GM21825 (cell line): ENCODE measurements around the gene HCFC1.

Source experiments
- ATAC-seq: cut with Tn5 transposase; IDR thresholded peaks from one replicate; pipeline ENCODE4 v1.9.1; 2021; ENCODE audit warnings: mild to moderate bottlenecking, moderate library complexity; ENCODE audit not compliant: unreplicated experiment

The HCFC1 gene

DNA sequence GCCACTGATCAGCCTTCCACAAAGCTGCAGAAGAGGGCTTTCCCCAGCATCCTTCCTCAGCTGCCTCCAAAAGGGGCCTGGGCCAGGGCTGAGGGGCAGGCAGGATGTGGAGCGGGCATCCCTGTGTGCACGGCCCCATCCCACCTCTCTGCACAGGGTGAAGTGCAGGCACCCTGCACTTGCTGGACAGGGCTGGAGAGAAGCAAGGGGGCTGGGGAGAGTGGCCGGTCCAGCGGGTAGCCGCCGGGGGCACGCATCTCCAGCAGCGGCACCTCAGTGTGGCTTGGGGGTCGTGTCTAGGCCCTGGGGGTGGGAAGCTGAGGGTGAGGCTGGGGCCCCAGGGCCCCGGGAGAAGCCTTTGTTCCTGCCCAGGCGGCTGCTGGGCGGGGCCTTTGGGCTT is 64.2 kb downstream of the HCFC1 start:
- no peak for ATAC-seq

DNA sequence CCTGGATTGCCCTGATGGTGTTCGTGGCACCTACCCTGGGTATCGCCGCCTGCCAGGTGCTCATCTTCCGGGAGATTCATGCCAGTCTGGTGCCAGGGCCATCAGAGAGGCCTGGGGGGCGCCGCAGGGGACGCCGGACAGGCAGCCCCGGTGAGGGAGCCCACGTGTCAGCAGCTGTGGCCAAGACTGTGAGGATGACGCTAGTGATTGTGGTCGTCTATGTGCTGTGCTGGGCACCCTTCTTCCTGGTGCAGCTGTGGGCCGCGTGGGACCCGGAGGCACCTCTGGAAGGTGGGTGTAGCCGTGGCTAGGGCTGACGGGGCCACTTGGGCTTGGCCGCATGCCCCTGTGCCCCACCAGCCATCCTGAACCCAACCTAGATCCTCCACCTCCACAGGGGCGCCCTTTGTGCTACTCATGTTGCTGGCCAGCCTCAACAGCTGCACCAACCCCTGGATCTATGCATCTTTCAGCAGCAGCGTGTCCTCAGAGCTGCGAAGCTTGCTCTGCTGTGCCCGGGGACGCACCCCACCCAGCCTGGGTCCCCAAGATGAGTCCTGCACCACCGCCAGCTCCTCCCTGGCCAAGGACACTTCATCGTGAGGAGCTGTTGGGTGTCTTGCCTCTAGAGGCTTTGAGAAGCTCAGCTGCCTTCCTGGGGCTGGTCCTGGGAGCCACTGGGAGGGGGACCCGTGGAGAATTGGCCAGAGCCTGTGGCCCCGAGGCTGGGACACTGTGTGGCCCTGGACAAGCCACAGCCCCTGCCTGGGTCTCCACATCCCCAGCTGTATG is 65.3 kb downstream of the HCFC1 start:
- ATAC-seq: no peak

DNA sequence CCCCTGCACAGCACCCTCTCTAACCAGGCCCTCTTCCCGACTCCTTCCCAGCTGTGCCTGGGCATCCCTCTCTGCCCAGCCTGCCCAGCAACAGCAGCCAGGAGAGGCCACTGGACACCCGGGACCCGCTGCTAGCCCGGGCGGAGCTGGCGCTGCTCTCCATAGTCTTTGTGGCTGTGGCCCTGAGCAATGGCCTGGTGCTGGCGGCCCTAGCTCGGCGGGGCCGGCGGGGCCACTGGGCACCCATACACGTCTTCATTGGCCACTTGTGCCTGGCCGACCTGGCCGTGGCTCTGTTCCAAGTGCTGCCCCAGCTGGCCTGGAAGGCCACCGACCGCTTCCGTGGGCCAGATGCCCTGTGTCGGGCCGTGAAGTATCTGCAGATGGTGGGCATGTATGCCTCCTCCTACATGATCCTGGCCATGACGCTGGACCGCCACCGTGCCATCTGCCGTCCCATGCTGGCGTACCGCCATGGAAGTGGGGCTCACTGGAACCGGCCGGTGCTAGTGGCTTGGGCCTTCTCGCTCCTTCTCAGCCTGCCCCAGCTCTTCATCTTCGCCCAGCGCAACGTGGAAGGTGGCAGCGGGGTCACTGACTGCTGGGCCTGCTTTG is 66.0 kb downstream of the HCFC1 start:
- no peak for ATAC-seq

DNA sequence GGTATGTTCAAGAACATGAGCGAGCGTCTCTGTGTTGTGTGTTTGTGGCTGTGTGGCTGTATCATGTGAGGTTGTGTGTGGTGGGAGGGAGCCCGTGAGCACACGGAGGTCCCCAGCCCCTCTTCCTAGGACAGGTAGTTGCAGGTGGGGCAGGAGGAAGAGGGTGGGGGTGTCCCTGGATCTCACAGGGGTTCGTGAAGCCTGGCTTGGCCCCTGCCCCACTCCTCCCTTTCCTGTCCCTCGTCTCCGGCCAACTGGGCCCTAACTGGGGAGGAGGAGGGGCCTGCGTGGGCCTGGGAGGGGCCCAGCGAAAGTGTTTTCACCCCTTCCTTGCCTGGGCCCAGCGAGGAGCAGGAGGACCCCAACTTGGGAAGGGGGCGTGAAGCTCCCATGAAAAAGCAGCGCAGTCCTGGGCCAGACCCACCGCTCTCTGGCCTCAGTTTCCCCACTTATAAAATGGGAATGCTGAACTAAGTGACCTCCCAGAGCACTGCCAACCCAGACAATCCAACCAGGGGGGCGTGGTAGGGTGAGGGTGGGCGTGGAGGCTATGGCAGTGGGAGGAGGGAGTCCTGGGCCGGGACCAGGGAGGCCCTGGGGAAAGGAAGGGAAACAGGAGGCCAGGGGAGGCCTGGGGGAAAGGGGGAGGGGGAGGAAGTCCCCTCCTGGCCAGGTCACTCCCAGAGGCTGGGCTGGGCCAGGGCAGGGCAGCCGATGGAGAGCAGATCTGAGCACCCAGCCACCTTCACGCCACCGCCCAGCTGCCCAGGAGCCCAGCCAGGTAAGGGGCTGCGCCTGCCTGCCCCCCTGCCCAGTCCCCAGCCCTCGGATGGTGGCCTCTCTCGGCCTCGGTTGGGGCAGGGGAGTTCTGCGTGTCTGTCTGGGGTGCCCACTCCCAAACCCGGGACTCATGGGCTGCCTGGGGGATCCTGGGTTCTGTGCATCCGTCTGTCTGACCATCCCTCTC is 67.3 kb downstream of the HCFC1 start, which contains the start of gene AVPR2:
AVPR2 (plus strand) TSS at position 683 of the 967 bp plus-strand sequence. CDS start 473 bp downstream, outside the sequence.
- no peak for ATAC-seq

DNA sequence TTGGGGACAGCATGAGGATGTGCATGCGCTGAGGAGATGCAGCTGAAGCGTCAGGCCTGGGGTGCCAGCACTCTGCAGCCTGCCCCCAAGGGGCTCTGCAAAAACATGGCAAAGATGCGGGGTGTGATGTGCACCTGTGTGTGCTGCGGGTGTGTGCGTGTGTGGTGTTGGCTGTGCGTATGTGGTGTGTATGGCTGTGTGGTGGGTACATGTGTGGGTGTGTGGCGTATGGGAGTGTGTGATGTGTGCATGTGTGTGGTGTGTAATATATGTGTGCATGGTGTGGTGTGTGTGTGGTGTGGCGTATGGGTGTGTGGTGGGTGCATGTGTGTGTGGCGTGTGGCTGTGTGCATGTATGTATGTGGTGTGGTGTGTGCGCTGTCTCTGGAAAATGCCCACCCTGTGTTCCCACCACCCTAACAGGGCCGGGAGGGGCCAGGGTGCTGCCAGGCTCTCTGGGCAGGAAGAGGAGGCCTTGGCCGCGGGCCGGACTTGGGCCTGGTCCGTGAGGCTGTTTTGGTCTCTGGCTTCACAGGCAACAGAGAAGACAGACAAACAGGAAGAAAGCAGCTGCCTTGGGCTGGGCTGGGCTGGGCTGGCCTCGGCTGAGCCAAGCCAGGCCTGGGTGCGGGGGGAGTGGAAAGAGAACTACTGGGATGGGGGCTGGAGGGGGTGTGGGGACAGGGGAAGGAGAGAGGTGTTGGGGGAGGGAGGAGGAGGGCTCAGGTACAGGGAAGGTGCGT is 68.2 kb downstream of the HCFC1 start:
- no peak for ATAC-seq

DNA sequence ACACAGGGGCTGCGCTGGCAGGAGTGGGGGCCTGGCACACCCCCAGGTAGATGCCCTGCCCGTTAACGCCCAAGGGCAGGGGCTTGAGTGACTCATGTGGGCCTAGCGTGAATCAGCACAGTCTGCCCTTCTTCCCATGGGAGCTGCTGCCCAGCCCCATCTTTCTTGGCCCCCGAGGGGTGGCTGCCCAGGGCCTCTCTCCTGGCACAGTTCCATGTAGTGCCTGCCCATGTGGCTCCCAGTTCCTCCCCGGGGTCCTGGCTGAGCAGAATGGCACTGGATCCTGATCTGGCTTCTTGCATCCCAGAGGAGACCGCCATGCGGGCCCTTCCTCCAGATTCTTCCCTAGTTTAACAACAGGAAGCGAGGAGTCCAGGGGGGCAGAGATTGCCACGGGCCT is 69.2 kb downstream of the HCFC1 start:
- ATAC-seq: no peak

DNA sequence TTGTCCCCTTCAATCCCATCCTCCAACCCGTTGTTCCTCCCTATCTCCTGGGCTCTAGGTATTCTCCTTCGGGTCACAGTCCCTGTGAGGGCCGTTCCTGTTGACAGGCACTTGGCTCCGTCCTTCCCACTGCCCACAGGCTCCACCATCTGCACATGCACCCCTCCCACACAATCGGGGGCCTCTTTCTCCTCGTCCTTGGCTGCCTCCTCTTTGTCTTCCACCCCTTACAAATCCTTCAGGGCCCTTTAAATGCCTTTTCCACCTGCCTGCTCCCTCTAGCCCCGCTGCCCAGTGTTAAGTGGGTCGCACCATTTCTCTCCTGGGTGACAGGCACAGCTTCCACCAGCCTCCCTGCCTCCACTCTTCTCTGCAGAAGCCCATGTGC is 69.9 kb downstream of the HCFC1 start:
- ATAC-seq: no peak

DNA sequence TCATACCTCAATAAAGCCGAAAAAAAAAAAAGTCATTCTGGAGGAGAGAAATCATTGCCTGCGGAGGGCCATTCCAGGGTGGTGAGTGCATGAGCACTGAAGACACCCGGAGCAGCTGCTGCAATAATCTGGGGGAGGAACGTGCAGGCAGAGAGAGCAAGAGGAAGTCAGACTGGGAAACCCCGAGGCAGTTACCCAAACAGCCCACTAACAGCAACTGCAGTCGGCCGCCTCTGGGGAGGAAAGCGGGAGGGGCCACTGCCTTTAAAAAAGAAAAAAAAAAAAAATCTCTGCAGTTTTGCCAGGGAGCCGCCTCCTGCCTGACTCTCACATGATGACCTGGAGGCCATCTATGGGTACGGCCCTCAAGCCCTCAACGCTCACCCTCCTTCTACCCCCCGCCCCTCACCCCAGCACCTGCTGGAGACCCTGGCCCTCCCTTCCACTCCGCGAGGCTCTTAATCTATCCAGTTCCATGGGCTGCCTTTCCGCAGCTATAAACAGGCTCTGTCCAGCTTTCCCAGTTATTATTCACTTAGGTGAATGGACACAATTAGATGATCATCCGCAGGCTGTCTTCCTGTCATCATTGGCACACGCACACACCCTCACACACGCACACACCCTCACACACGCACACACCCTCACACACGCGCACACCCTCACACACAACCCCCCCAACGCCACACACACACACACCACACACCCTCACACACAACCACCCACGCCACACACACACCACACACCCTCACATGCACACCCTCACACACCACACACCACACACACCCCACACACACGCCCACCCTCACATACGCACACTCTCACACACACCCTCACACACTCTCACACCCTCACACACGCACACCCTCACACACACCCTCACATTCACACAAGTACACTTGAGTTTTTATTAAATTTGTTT is 70.5 kb downstream of the HCFC1 start:
- ATAC-seq: peak; percentile 85

DNA sequence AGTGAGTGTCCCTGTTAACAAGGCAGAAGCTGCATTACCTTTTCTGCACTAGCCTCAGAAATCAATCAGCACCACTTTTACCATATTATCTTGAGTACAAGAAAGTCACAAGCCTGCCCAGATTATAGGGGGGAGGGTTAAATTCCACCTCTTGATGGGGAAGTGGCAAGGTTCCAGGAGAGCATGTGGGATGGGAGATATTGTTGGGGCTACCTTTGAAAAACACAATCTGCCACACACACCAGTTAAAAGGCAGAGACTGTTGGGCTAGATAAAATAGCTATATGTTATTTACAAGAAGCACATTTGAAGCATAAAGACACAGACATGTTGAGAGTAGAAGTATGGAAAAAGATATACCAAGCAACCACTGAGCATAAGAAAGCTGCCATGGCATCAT is 73.7 kb downstream of the HCFC1 start:
- ATAC-seq: no peak
